ENCODE data around the gene ZNF112.

ZNF112 gene

GRCh38 chr19:44332145-44332544 is 24.3 kb downstream of the ZNF112 start:
- no peak overlapping the region for H4K5ac ChIP-seq (ENCODE audit: low read length)
- H3K9ac ChIP-seq (ENCODE audit: low read length): no peak overlapping the region
- H2AK5ac ChIP-seq (ENCODE audit: low read length): no peak overlapping the region
- H3K36me3 ChIP-seq (ENCODE audit: control insufficient read depth, insufficient read depth, low read length): peaks cover 1% of the 10 kb centered on the region
- H2BK15ac ChIP-seq (replicated peaks; ENCODE audit: low read depth): no peak overlapping the region
- DNase-seq: no peak
- no peaks in the 10 kb centered on the region for H3K79me1 ChIP-seq (ENCODE audit: low read length)
- no peaks in the 10 kb centered on the region for H3K4me1 ChIP-seq (ENCODE audit: control insufficient read depth, low read depth, low read length)
- WGBS (ENCODE audit: extremely low coverage, insufficient coverage, low lambda C conversion rate): no CpG with 5 or more reads among the region's 1 CpG
- H3K23ac ChIP-seq (ENCODE audit: low read length): no peak overlapping the region
- no peak overlapping the region for H2BK5ac ChIP-seq (ENCODE audit: low read length)
- no peak overlapping the region for H3K4me2 ChIP-seq (ENCODE audit: low read length)
- no peaks in the 10 kb centered on the region for H3K27me3 ChIP-seq (ENCODE audit: insufficient read depth, low read length, poor library complexity)
- no peak overlapping the region for H3K56ac ChIP-seq (ENCODE audit: low read length)
- H3K4me3 ChIP-seq (ENCODE audit: low read length): no peak overlapping the region
- H3K4ac ChIP-seq (ENCODE audit: low read depth, low read length): no peak overlapping the region
- H4K8ac ChIP-seq (ENCODE audit: low read depth, low read length): no peak overlapping the region
- H3K27ac ChIP-seq (ENCODE audit: low read depth, low read length): no peak overlapping the region
- no peak overlapping the region for H2BK120ac ChIP-seq (ENCODE audit: low read depth, low read length)
- no peak overlapping the region for H3K18ac ChIP-seq (ENCODE audit: low read length)
- no peaks in the 10 kb centered on the region for H3K79me2 ChIP-seq (ENCODE audit: control insufficient read depth, insufficient read depth, low read length)

DNA sequence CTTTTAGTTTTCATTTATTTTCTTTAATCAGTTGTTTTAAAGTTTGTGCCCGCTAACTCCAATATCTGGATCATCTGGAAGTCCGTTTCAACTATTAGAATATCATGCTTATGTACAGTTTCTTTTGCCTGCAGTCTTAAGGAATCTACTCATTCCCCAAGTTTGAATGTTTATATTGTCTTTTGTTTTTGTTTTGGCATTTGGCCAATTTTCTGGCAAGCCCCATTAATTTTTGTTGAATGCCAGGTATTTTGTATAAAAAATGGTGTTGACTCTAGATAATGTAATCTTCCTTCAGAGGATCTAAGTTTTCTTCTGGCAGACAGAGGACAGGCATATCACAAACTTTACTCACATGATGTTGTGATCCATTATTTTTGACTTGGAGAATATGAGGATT is 40.6 kb downstream of the ZNF112 start:
- Histone ChIP-seq H2AK5ac (ENCODE audit: low read length) (no peak overlapping the region), H2BK15ac (replicated peaks; ENCODE audit: low read depth) (no peak overlapping the region)
- no CpG with 5 or more reads among the region's 2 CpGs for WGBS (ENCODE audit: extremely low coverage, insufficient coverage, low lambda C conversion rate)

DNA sequence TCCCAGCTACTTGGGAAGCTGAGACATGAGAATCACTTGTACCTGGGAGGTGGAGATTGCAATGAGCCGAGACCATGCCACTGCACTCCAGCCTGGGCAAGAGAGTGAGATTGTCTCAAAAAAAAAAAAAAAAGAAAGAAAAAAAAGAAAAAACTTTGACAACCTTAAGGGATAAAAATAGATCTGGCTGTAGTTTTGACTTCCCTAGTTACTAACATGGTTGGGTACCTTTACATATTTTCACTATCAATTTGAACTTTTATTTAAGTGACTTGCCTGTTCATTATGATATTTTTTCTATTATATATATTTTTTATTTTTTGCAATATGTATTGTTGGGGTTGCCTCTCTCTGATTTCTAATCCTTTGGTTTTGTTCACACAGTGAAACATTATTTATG is 43.2 kb downstream of the ZNF112 start:
- H3K4me2 ChIP-seq (ENCODE audit: low read length): no peak overlapping the region
- H3K79me2 ChIP-seq (ENCODE audit: control insufficient read depth, insufficient read depth, low read length): no peaks in the 10 kb centered on the region
- no peak overlapping the region for H3K4ac ChIP-seq (ENCODE audit: low read depth, low read length)
- no peak for DNase-seq
- no peaks in the 10 kb centered on the region for H3K4me1 ChIP-seq (ENCODE audit: control insufficient read depth, low read depth, low read length)
- no peak overlapping the region for H2BK15ac ChIP-seq (replicated peaks; ENCODE audit: low read depth)
- no CpG with 5 or more reads among the region's 1 CpG for WGBS (ENCODE audit: extremely low coverage, insufficient coverage, low lambda C conversion rate)
- no peak overlapping the region for H3K18ac ChIP-seq (ENCODE audit: low read length)
- H3K9ac ChIP-seq (ENCODE audit: low read length): no peak overlapping the region
- H3K23ac ChIP-seq (ENCODE audit: low read length): no peak overlapping the region
- no peaks in the 10 kb centered on the region for H3K36me3 ChIP-seq (ENCODE audit: control insufficient read depth, insufficient read depth, low read length)
- no peaks in the 10 kb centered on the region for H3K27me3 ChIP-seq (ENCODE audit: insufficient read depth, low read length, poor library complexity)
- no peak overlapping the region for H4K5ac ChIP-seq (ENCODE audit: low read length)
- no peak overlapping the region for H4K8ac ChIP-seq (ENCODE audit: low read depth, low read length)
- no peak overlapping the region for H3K4me3 ChIP-seq (ENCODE audit: low read length)
- no peak overlapping the region for H3K27ac ChIP-seq (ENCODE audit: low read depth, low read length)
- no peak overlapping the region for H2AK5ac ChIP-seq (ENCODE audit: low read length)
- no peak overlapping the region for H2BK5ac ChIP-seq (ENCODE audit: low read length)
- no peak overlapping the region for H3K56ac ChIP-seq (ENCODE audit: low read length)
- no peaks in the 10 kb centered on the region for H3K79me1 ChIP-seq (ENCODE audit: low read length)
- no peak overlapping the region for H2BK120ac ChIP-seq (ENCODE audit: low read depth, low read length)

More for the DNA sequence above, 40.6 kb downstream of the ZNF112 start:
- no peak overlapping the region for H4K8ac ChIP-seq (ENCODE audit: low read depth, low read length)
- no peak overlapping the region for H3K27ac ChIP-seq (ENCODE audit: low read depth, low read length)
- H3K79me2 ChIP-seq (ENCODE audit: control insufficient read depth, insufficient read depth, low read length): no peaks in the 10 kb centered on the region
- DNase-seq: no peak
- no peaks in the 10 kb centered on the region for H3K4me1 ChIP-seq (ENCODE audit: control insufficient read depth, low read depth, low read length)
- no peak overlapping the region for H3K56ac ChIP-seq (ENCODE audit: low read length)
- no peak overlapping the region for H3K18ac ChIP-seq (ENCODE audit: low read length)
- H3K23ac ChIP-seq (ENCODE audit: low read length): no peak overlapping the region
- H3K4me2 ChIP-seq (ENCODE audit: low read length): no peak overlapping the region
- no peaks in the 10 kb centered on the region for H3K79me1 ChIP-seq (ENCODE audit: low read length)
- H3K9ac ChIP-seq (ENCODE audit: low read length): no peak overlapping the region
- no peaks in the 10 kb centered on the region for H3K27me3 ChIP-seq (ENCODE audit: insufficient read depth, low read length, poor library complexity)
- no peak overlapping the region for H2BK5ac ChIP-seq (ENCODE audit: low read length)
- H2BK120ac ChIP-seq (ENCODE audit: low read depth, low read length): no peak overlapping the region
- no peak overlapping the region for H4K5ac ChIP-seq (ENCODE audit: low read length)
- H3K36me3 ChIP-seq (ENCODE audit: control insufficient read depth, insufficient read depth, low read length): no peaks in the 10 kb centered on the region
- H3K4me3 ChIP-seq (ENCODE audit: low read length): no peak overlapping the region
- H3K4ac ChIP-seq (ENCODE audit: low read depth, low read length): no peak overlapping the region

DNA sequence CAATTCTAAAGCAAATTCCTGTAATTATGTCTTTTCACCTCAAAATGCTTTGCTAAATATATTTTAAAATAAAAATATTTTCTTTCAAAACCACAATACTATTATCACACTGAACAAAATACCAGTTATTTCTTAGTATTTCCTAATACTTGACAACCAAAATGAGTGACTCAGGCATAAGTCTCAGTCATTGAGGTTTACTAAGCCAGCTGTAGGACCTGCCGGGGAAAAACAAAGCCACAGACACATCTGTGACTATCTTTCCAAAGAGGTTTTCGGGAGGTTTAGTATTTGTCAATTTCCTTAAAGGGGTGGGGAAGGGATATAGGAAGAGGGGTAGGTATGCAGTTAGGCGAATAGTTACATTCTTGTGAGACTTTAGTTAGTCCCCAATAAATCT is 48.5 kb downstream of the ZNF112 start:
- Histone ChIP-seq H3K23ac (ENCODE audit: low read length) (no peak overlapping the region), H3K4me3 (ENCODE audit: low read length) (no peak overlapping the region), H3K27me3 (ENCODE audit: insufficient read depth, low read length, poor library complexity) (no peaks in the 10 kb centered on the region), H3K4ac (ENCODE audit: low read depth, low read length) (no peak overlapping the region), H4K5ac (ENCODE audit: low read length) (no peak overlapping the region), H4K8ac (ENCODE audit: low read depth, low read length) (no peak overlapping the region), H2BK5ac (ENCODE audit: low read length) (no peak overlapping the region), H3K56ac (ENCODE audit: low read length) (no peak overlapping the region), H3K36me3 (ENCODE audit: control insufficient read depth, insufficient read depth, low read length) (no peaks in the 10 kb centered on the region), H2BK15ac (replicated peaks; ENCODE audit: low read depth) (no peak overlapping the region), H2AK5ac (ENCODE audit: low read length) (no peak overlapping the region), H3K27ac (ENCODE audit: low read depth, low read length) (no peak overlapping the region), H3K79me1 (ENCODE audit: low read length) (no peaks in the 10 kb centered on the region), H3K18ac (ENCODE audit: low read length) (no peak overlapping the region), H3K79me2 (ENCODE audit: control insufficient read depth, insufficient read depth, low read length) (no peaks in the 10 kb centered on the region), H2BK120ac (ENCODE audit: low read depth, low read length) (no peak overlapping the region), H3K4me1 (ENCODE audit: control insufficient read depth, low read depth, low read length) (no peaks in the 10 kb centered on the region), H3K9ac (ENCODE audit: low read length) (no peak overlapping the region), H3K4me2 (ENCODE audit: low read length) (no peak overlapping the region)
- WGBS (ENCODE audit: extremely low coverage, insufficient coverage, low lambda C conversion rate): no CpG with 5 or more reads among the region's 3 CpGs
- no peak for DNase-seq

- Histone ChIP-seq H3K4me3 (ENCODE audit: low read length) (no peak overlapping the region), H3K56ac (ENCODE audit: low read length) (no peak overlapping the region), H4K8ac (ENCODE audit: low read depth, low read length) (no peak overlapping the region), H2AK5ac (ENCODE audit: low read length) (no peak overlapping the region), H2BK15ac (replicated peaks; ENCODE audit: low read depth) (no peak overlapping the region), H3K23ac (ENCODE audit: low read length) (no peak overlapping the region), H3K4me2 (ENCODE audit: low read length) (no peak overlapping the region), H3K79me2 (ENCODE audit: control insufficient read depth, insufficient read depth, low read length) (no peaks in the 10 kb centered on the region), H2BK5ac (ENCODE audit: low read length) (no peak overlapping the region), H3K79me1 (ENCODE audit: low read length) (no peaks in the 10 kb centered on the region), H3K9ac (ENCODE audit: low read length) (no peak overlapping the region), H2BK120ac (ENCODE audit: low read depth, low read length) (no peak overlapping the region), H4K5ac (ENCODE audit: low read length) (no peak overlapping the region), H3K36me3 (ENCODE audit: control insufficient read depth, insufficient read depth, low read length) (no peaks in the 10 kb centered on the region), H3K27ac (ENCODE audit: low read depth, low read length) (no peak overlapping the region), H3K27me3 (ENCODE audit: insufficient read depth, low read length, poor library complexity) (no peaks in the 10 kb centered on the region), H3K18ac (ENCODE audit: low read length) (no peak overlapping the region), H3K4me1 (ENCODE audit: control insufficient read depth, low read depth, low read length) (no peaks in the 10 kb centered on the region), H3K4ac (ENCODE audit: low read depth, low read length) (no peak overlapping the region)
- no peak for DNase-seq
- no CpG with 5 or more reads among the region's 15 CpGs for WGBS (ENCODE audit: extremely low coverage, insufficient coverage, low lambda C conversion rate)
These were observed 50.2 kb downstream of the ZNF112 start for GRCh38 chr19:44306283-44306682.

DNA sequence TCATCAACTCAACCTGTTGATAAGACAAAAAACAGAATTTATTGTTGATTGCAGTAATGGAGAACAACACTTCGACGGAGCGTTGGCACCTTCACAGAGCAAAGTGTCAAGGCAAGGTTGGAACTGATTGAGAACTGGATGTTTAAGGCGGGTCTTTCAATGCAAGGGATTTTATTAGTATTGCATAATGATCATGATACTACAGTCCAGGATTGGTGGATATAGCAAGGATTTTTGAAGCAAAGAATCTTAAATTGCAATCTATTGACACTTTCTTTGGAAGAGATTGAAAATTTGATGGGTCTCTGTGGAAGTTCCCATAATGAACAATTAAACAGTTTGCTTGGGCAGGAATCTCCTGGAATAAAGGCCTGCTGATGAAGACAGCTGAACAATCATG is 51.0 kb downstream of the ZNF112 start:
- Histone ChIP-seq H3K4ac (ENCODE audit: low read depth, low read length) (no peak overlapping the region), H3K4me2 (ENCODE audit: low read length) (no peak overlapping the region), H3K23ac (ENCODE audit: low read length) (no peak overlapping the region), H4K8ac (ENCODE audit: low read depth, low read length) (no peak overlapping the region), H3K4me1 (ENCODE audit: control insufficient read depth, low read depth, low read length) (no peaks in the 10 kb centered on the region), H3K27me3 (ENCODE audit: insufficient read depth, low read length, poor library complexity) (no peaks in the 10 kb centered on the region), H2BK120ac (ENCODE audit: low read depth, low read length) (no peak overlapping the region), H4K5ac (ENCODE audit: low read length) (no peak overlapping the region), H2AK5ac (ENCODE audit: low read length) (no peak overlapping the region), H2BK5ac (ENCODE audit: low read length) (no peak overlapping the region), H3K4me3 (ENCODE audit: low read length) (no peak overlapping the region), H3K18ac (ENCODE audit: low read length) (no peak overlapping the region), H3K27ac (ENCODE audit: low read depth, low read length) (no peak overlapping the region), H3K79me1 (ENCODE audit: low read length) (no peaks in the 10 kb centered on the region), H3K36me3 (ENCODE audit: control insufficient read depth, insufficient read depth, low read length) (no peaks in the 10 kb centered on the region), H3K79me2 (ENCODE audit: control insufficient read depth, insufficient read depth, low read length) (no peaks in the 10 kb centered on the region), H2BK15ac (replicated peaks; ENCODE audit: low read depth) (no peak overlapping the region), H3K9ac (ENCODE audit: low read length) (no peak overlapping the region), H3K56ac (ENCODE audit: low read length) (no peak overlapping the region)
- DNase-seq: no peak
- WGBS (ENCODE audit: extremely low coverage, insufficient coverage, low lambda C conversion rate): no CpG with 5 or more reads among the region's 4 CpGs

All from mesendoderm (in vitro differentiated cells).